ENCODE results near the gene CCDC71. TPM values are rescaled to one million over a fixed set of nuclear protein-coding genes. Genes with fewer than 3 reads are reported as not detected.

Gene CCDC71
- total RNA-seq, 1 donor from 2014 or later = 27.4 TPM

GRCh38 chr3:49119036-49119435 lies 47.1 kb downstream of the CCDC71 start:
- H3K9me3 Mint-ChIP-seq = no peaks in the 10 kb centered on the region
- H3K4me3 Mint-ChIP-seq = peak overlapping the region; percentile 91
- DNase-seq (ENCODE audit: extremely low spot score, unreplicated experiment) = no peak
- TF ChIP-seq, protein P1, sequence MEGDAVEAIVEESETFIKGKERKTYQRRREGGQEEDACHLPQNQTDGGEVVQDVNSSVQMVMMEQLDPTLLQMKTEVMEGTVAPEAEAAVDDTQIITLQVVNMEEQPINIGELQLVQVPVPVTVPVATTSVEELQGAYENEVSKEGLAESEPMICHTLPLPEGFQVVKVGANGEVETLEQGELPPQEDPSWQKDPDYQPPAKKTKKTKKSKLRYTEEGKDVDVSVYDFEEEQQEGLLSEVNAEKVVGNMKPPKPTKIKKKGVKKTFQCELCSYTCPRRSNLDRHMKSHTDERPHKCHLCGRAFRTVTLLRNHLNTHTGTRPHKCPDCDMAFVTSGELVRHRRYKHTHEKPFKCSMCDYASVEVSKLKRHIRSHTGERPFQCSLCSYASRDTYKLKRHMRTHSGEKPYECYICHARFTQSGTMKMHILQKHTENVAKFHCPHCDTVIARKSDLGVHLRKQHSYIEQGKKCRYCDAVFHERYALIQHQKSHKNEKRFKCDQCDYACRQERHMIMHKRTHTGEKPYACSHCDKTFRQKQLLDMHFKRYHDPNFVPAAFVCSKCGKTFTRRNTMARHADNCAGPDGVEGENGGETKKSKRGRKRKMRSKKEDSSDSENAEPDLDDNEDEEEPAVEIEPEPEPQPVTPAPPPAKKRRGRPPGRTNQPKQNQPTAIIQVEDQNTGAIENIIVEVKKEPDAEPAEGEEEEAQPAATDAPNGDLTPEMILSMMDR (conservative IDR thresholded peaks at IDR 0.05) = no peak
- H3K4me1 Mint-ChIP-seq (ENCODE audit: unreplicated experiment) = peaks cover 3% of the 10 kb centered on the region
- H3K27me3 Mint-ChIP-seq = no peaks in the 10 kb centered on the region
- no peaks in the 10 kb centered on the region for H3K36me3 Mint-ChIP-seq
- H3K27ac Mint-ChIP-seq = no peak overlapping the region

Other genes with a start within 250 kb of the CCDC71 start
- 82.3 and 84.4 TPM in 2 replicates for gene ARIH2, start 247.5 kb downstream of the CCDC71 start, total RNA-seq (ENCODE audit: low replicate concordance)
- 47.4 and 54.8 TPM in 2 replicates for gene P4HTM, start 176.1 kb downstream of the CCDC71 start, total RNA-seq (ENCODE audit: low replicate concordance)
- gene WDR6, start 158.9 kb downstream of the CCDC71 start, total RNA-seq (ENCODE audit: low replicate concordance) = 272 and 334 TPM in 2 replicates
- gene DALRD3, start 147.8 kb downstream of the CCDC71 start, total RNA-seq (ENCODE audit: low replicate concordance) = 31.2 and 36.0 TPM in 2 replicates
- gene NDUFAF3, start 144.2 kb downstream of the CCDC71 start, total RNA-seq (ENCODE audit: low replicate concordance) = 62.0 and 67.0 TPM in 2 replicates
- 221 and 256 TPM in 2 replicates for gene IMPDH2, start 136.9 kb downstream of the CCDC71 start, total RNA-seq (ENCODE audit: low replicate concordance)
- gene QRICH1, start 72.3 kb downstream of the CCDC71 start, total RNA-seq (ENCODE audit: low replicate concordance) = 115 and 123 TPM in 2 replicates
- gene QARS1, start 61.6 kb downstream of the CCDC71 start, total RNA-seq (ENCODE audit: low replicate concordance) = 408 and 480 TPM in 2 replicates
- 83.0 and 86.4 TPM in 2 replicates for gene USP19, start 45.5 kb downstream of the CCDC71 start, total RNA-seq (ENCODE audit: low replicate concordance)
- 277 and 316 TPM in 2 replicates for gene LAMB2, start 33.3 kb downstream of the CCDC71 start, total RNA-seq (ENCODE audit: low replicate concordance)
- gene KLHDC8B, start 5.3 kb upstream of the CCDC71 start, total RNA-seq (ENCODE audit: low replicate concordance) = 42.1 and 57.6 TPM in 2 replicates
- gene C3orf62, start 110.9 kb upstream of the CCDC71 start, total RNA-seq (ENCODE audit: low replicate concordance) = 5.6 and 10.7 TPM in 2 replicates
- 48.1 and 48.8 TPM in 2 replicates for gene USP4, start 173.7 kb upstream of the CCDC71 start, total RNA-seq (ENCODE audit: low replicate concordance)
- gene GPX1, start 192.0 kb upstream of the CCDC71 start, total RNA-seq (ENCODE audit: low replicate concordance) = 114 and 132 TPM in 2 replicates
- gene RHOA, start 245.6 kb upstream of the CCDC71 start, total RNA-seq (ENCODE audit: low replicate concordance) = 300 and 325 TPM in 2 replicates
- gene TCTA, start 246.1 kb upstream of the CCDC71 start, total RNA-seq (ENCODE audit: low replicate concordance) = 25.0 and 31.4 TPM in 2 replicates

Data from type B pancreatic cell (in vitro differentiated cells).